OCI-LY7 (cell line): Measurements from ENCODE around the gene MRRF. TPM values are rescaled to one million over a fixed set of nuclear protein-coding genes. Genes with fewer than 3 reads are reported as not detected.

Source experiments
- BruUV-seq: library from RNA; stranded (reverse); fragments of 400-500 nt; replicated peaks from 2 replicates; lab custom pipeline; 2021; lab: Mats Ljungman, UMichigan
- CTCF ChIA-PET: fragments of 300-600 bp; sonication (Branson Sonifier 250); formaldehyde crosslinking; loops from one replicate; lab custom pipeline; 2022; ENCODE audit warnings: antibody characterized with exemption; ENCODE audit not compliant: unreplicated experiment; lab: Charles Lee
- POLR2A ChIA-PET: fragments of 300-600 bp; sonication (Branson Sonifier 250); formaldehyde crosslinking; loops from one replicate; lab custom pipeline; 2022; ENCODE audit warnings: antibody characterized with exemption; lab: Charles Lee
- DNase-seq: peaks from one replicate; pipeline ENCODE4 v3.0.0-alpha.2; 2015; ENCODE audit warnings: low spot score
- H2AFZ ChIP-seq: fragments of 200-600 bp; sonication (generic), shearing (Covaris generic); 2 replicates; pipeline ENCODE4 v1.6.1; 2014; ENCODE audit warnings: mild to moderate bottlenecking, antibody characterized with exemption, low read length, moderate library complexity
- H3K27ac ChIP-seq: fragments of 200-600 bp; sonication (generic); 2 replicates; pipeline ENCODE4 v1.5.1; 2014; ENCODE audit warnings: mixed run types, low read depth, mild to moderate bottlenecking, moderate library complexity, low read length, inconsistent platforms; ENCODE audit not compliant: poor library complexity, severe bottlenecking
- H3K36me3 ChIP-seq: fragments of 200-600 bp; sonication (generic); 2 replicates; pipeline ENCODE4 v1.6.1; 2014; ENCODE audit warnings: mild to moderate bottlenecking, antibody characterized with exemption, low read length, moderate library complexity, mixed read lengths; ENCODE audit not compliant: insufficient read depth
- H3K4me1 ChIP-seq: fragments of 200-600 bp; sonication (generic); 2 replicates; pipeline ENCODE4 v1.5.1; 2014; ENCODE audit warnings: mild to moderate bottlenecking, low read length; ENCODE audit not compliant: insufficient read depth, poor library complexity, severe bottlenecking
- H3K4me2 ChIP-seq: fragments of 200-600 bp; sonication (generic); 2 replicates; pipeline ENCODE4 v1.6.1; 2014; ENCODE audit warnings: mild to moderate bottlenecking, low read length
- H3K4me3 ChIP-seq: fragments of 200-600 bp; sonication (generic); 2 replicates; pipeline ENCODE4 v1.5.1; 2014; ENCODE audit warnings: mild to moderate bottlenecking, low read depth, low read length; ENCODE audit not compliant: poor library complexity, severe bottlenecking
- H3K79me2 ChIP-seq: fragments of 200-600 bp; sonication (generic); 2 replicates; pipeline ENCODE4 v1.6.1; 2016; ENCODE audit warnings: low read depth, mild to moderate bottlenecking, low read length, moderate library complexity, mixed read lengths; ENCODE audit not compliant: insufficient read depth
- H3K9me2 ChIP-seq: fragments of 200-600 bp; sonication (generic); 2 replicates; pipeline ENCODE4 v1.6.1; 2016; ENCODE audit warnings: mild to moderate bottlenecking, low read length, mixed read lengths; ENCODE audit not compliant: insufficient read depth
- H3K9me3 ChIP-seq: fragments of 200-600 bp; sonication (generic); 2 replicates; pipeline ENCODE4 v1.6.1; 2014; ENCODE audit warnings: mild to moderate bottlenecking, mixed run types, low read length, mixed read lengths
- H4K20me1 ChIP-seq: fragments of 200-600 bp; sonication (generic); 2 replicates; pipeline ENCODE4 v1.6.1; 2014; ENCODE audit warnings: mild to moderate bottlenecking, antibody characterized with exemption, low read length, moderate library complexity, mixed read lengths; ENCODE audit not compliant: insufficient read depth
- CTCF ChIP-seq: fragments of 200-600 bp; sonication (generic); conservative IDR thresholded peaks from 2 replicates; pipeline ENCODE4 v1.5.1; 2014; ENCODE audit warnings: mild to moderate bottlenecking, antibody characterized with exemption, low read length, moderate library complexity, mixed read lengths
- EZH2phosphoT487 ChIP-seq: fragments of 200-600 bp; sonication (generic); IDR thresholded peaks from 2 replicates; pipeline ENCODE4 v1.6.1; 2018; ENCODE audit warnings: low read depth, borderline replicate concordance, mild to moderate bottlenecking, mixed run types, antibody characterized with exemption, low read length, moderate library complexity, mixed read lengths
- intact Hi-C: fragments of 100-400 bp; cut with micrococcal nuclease; formaldehyde crosslinking; loops from one replicate; pipeline ENCODE4 v1.10.0; 2022; ENCODE audit not compliant: unreplicated experiment
- total RNA-seq, 2 experiments: library from RNA; depleted of rRNA in 1 of 2; stranded (reverse); fragments of >200 nt in 1 of 2; shearing (Covaris generic) in 1 of 2; gene quantifications; 2 replicates each; pipeline ENCODE4 v1.2.3, GENCODE V29; 2014 to 2022

MRRF gene
- total RNA-seq, 2 experiments from 2014 or later = 46.1 to 53.2 TPM

DNA sequence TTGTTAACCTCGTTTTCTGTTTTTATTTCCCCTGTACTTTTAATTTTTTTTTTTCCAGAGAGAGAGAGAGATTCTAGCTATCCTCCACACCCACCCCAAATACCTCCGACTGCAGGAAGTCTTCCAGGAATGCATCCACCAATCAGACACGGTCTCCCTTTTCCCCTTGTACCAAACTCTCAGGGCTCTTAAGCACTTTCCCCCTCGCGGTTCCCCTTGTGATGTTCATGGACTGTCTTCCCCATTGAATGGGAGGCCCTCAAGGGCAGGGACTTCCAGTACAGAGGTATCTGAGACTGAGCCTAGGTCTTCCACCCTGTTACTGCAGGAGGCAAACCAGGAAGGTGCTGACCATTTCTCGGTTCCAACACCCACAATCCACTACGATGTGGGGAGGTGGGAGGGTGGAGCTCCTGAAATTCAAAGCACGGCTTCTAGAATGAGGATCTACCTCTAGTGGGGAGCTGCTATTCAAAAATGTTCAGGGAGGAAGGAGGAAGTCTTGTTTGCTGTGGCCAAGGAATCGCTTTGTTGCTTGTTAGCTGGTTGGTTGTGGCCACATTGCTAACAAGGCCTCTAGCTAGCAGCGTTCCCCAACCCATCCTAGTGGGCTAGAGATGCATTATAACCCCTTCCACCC, 68.6 kb downstream of the MRRF start:
- no peak overlapping the region for H2AFZ ChIP-seq
- POLR2A ChIA-PET = no interaction called here
- BruUV-seq = no TSS peak

DNA sequence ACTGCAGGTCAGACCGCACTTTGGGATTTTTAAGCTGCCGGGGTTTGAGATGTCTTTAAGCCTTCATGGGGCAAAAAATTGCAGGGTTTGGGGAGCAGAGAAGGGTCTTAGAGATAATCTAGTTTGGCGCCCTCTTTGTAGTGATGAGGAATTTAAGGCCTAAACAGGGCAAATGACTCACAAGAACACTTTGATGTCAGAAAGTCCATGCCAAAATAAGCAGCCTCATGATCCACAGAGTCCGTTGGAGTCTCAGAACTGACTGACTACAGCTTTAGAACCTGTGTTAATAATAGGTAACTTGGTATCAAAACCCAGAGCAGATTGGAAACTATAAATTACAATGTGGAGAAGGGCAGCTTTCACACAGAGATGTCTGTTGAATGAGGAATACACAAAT, 70.2 kb downstream of the MRRF start:
- no peaks in the 10 kb centered on the region for H3K9me2 ChIP-seq
- no peaks in the 10 kb centered on the region for H3K36me3 ChIP-seq
- DNase-seq = no peak
- no peak overlapping the region for H3K4me3 ChIP-seq
- BruUV-seq = no TSS peak
- no peak overlapping the region for H3K4me2 ChIP-seq
- TF ChIP-seq EZH2phosphoT487 (no peak), CTCF (0 out of 2 replicates have a peak, but pooled peaks have one; percentile 16)
- H4K20me1 ChIP-seq = no peaks in the 10 kb centered on the region
- intact Hi-C loops = no loop called here
- H3K9me3 ChIP-seq = no peaks in the 10 kb centered on the region
- no peak overlapping the region for H2AFZ ChIP-seq
- H3K4me1 ChIP-seq = peaks cover 10% of the 10 kb centered on the region
- H3K27ac ChIP-seq = no peak overlapping the region
- ChIA-PET CTCF (no interaction called here), POLR2A (interaction anchor here (0.9 kb wide), 1 partner anchor 71 kb away, joined by 3 read pairs; no protein-coding TSS in a partner anchor)
- no peaks in the 10 kb centered on the region for H3K79me2 ChIP-seq

More for the DNA sequence above, 68.6 kb downstream of the MRRF start:
- CTCF ChIA-PET = interaction anchor here (0.5 kb wide), 1 partner anchor 12 kb away, joined by 4 read pairs; no protein-coding TSS in a partner anchor
- Histone ChIP-seq H3K4me2 (no peak overlapping the region), H3K27ac (no peak overlapping the region), H3K9me2 (no peaks in the 10 kb centered on the region), H3K36me3 (no peaks in the 10 kb centered on the region), H3K4me1 (peaks cover 10% of the 10 kb centered on the region), H3K79me2 (no peaks in the 10 kb centered on the region), H3K9me3 (no peaks in the 10 kb centered on the region), H3K4me3 (no peak overlapping the region), H4K20me1 (no peaks in the 10 kb centered on the region)
- intact Hi-C loops = no loop called here
- TF ChIP-seq CTCF = no peak
- no peak for TF ChIP-seq EZH2phosphoT487
- DNase-seq = no peak

- Histone ChIP-seq H3K4me3 (no peak overlapping the region), H2AFZ (no peak overlapping the region), H3K79me2 (no peaks in the 10 kb centered on the region), H3K9me3 (no peaks in the 10 kb centered on the region), H3K4me1 (peaks cover 10% of the 10 kb centered on the region), H4K20me1 (no peaks in the 10 kb centered on the region), H3K27ac (no peak overlapping the region), H3K9me2 (no peaks in the 10 kb centered on the region), H3K36me3 (no peaks in the 10 kb centered on the region), H3K4me2 (no peak overlapping the region)
- intact Hi-C loops = no loop called here
- no peak for TF ChIP-seq EZH2phosphoT487
- TF ChIP-seq CTCF = no peak
- ChIA-PET CTCF (no interaction called here), POLR2A (interaction anchor here (0.6 kb wide), 1 partner anchor 262 kb away, joined by 3 read pairs; no protein-coding TSS in a partner anchor)
- no peak for DNase-seq
- no TSS peak for BruUV-seq
Measured at GRCh38 chr9:122336189-122336588, 71.5 kb downstream of the MRRF start.
